WTC11 (cell line): ENCODE measurements around the gene HDAC8. TPM values are rescaled to one million over a fixed set of nuclear protein-coding genes. Genes with fewer than 3 reads are reported as not detected.
A peak's percentile ranks its signal among the peaks of the same experiment; 100 is the strongest.

Source experiments
- ATAC-seq: fragments of 200-7000 bp; cut with Tn5 transposase; 2 replicates; pipeline ENCODE4 v1.10.0; 2021; ENCODE audit warnings: mild to moderate bottlenecking, moderate library complexity
- CTCF ChIA-PET: fragments of 300-600 bp; sonication (Branson Sonifier 250); formaldehyde crosslinking; loops from one replicate; lab custom pipeline; 2021; ENCODE audit warnings: antibody characterized with exemption; lab: Charles Lee
- POLR2A ChIA-PET: fragments of 350-600 bp; sonication (Branson Sonifier 250); formaldehyde crosslinking; loops from one replicate; lab custom pipeline; 2021; ENCODE audit warnings: antibody characterized with exemption; lab: Charles Lee
- DNase-seq: peaks from one replicate; pipeline ENCODE4 v3.0.0; 2021; ENCODE audit warnings: low spot score
- H3K27ac Mint-ChIP-seq: 2 replicates; pipeline ENCODE4 v1.8.0; 2021; ENCODE audit warnings: mixed read lengths
- H3K27me3 Mint-ChIP-seq: 2 replicates; pipeline ENCODE4 v1.8.0; 2021; ENCODE audit warnings: low read depth, mild to moderate bottlenecking, moderate library complexity, mixed read lengths
- H3K36me3 Mint-ChIP-seq: 2 replicates; pipeline ENCODE4 v1.8.0; 2021; ENCODE audit warnings: mixed read lengths
- H3K4me1 Mint-ChIP-seq: 2 replicates; pipeline ENCODE4 v1.8.0; 2022; ENCODE audit warnings: mixed read lengths
- H3K4me3 Mint-ChIP-seq: 2 replicates; pipeline ENCODE4 v1.8.0; 2021; ENCODE audit warnings: mild to moderate bottlenecking, moderate library complexity, mixed read lengths
- H3K9me3 Mint-ChIP-seq: 2 replicates; pipeline ENCODE4 v1.8.0; 2021; ENCODE audit warnings: mixed read lengths
- ATF1 ChIP-seq: sonication (generic); formaldehyde crosslinking; IDR thresholded peaks from 2 replicates; pipeline ENCODE4 v1.8.1; 2023; ENCODE audit warnings: mild to moderate bottlenecking, moderate library complexity, missing genetic modification reagents
- CBFB ChIP-seq: sonication (generic); formaldehyde crosslinking; IDR thresholded peaks from 2 replicates; pipeline ENCODE4 v1.8.1; 2022; ENCODE audit warnings: mild to moderate bottlenecking, low read depth, missing genetic modification reagents
- CREB1 ChIP-seq: sonication (generic); formaldehyde crosslinking; IDR thresholded peaks from 2 replicates; pipeline ENCODE4 v1.8.0; 2023; ENCODE audit warnings: mild to moderate bottlenecking, missing genetic modification reagents
- FOXP1 ChIP-seq: sonication (generic); formaldehyde crosslinking; IDR thresholded peaks from 2 replicates; pipeline ENCODE4 v1.8.0; 2022; ENCODE audit warnings: missing genetic modification reagents, mild to moderate bottlenecking, moderate library complexity, borderline replicate concordance
- FOXP4 ChIP-seq: sonication (generic); formaldehyde crosslinking; IDR thresholded peaks from 2 replicates; pipeline ENCODE4 v1.8.0; 2022; ENCODE audit warnings: mild to moderate bottlenecking, missing genetic modification reagents
- HMGXB4 ChIP-seq: sonication (generic); formaldehyde crosslinking; IDR thresholded peaks from 2 replicates; pipeline ENCODE4 v1.8.1; 2023; ENCODE audit warnings: mild to moderate bottlenecking, moderate library complexity, missing genetic modification reagents
- IRF2 ChIP-seq: sonication (generic); formaldehyde crosslinking; IDR thresholded peaks from 2 replicates; pipeline ENCODE4 v1.8.0; 2022; ENCODE audit warnings: low read depth, missing genetic modification reagents, borderline replicate concordance
- JAZF1 ChIP-seq: fragments of 250-450 bp; sonication (Bioruptor Pico); IDR thresholded peaks from 2 replicates; pipeline ENCODE4 v1.9.0; 2021; ENCODE audit warnings: moderate library complexity, mild to moderate bottlenecking, inconsistent platforms
- MLX ChIP-seq: sonication (generic); formaldehyde crosslinking; IDR thresholded peaks from 2 replicates; pipeline ENCODE4 v1.8.1; 2023; ENCODE audit warnings: mild to moderate bottlenecking, missing genetic modification reagents, moderate library complexity
- NFATC4 ChIP-seq: fragments of 250-450 bp; sonication (Bioruptor Pico); IDR thresholded peaks from 2 replicates; pipeline ENCODE4 v1.9.0; 2021; ENCODE audit warnings: mild to moderate bottlenecking
- SOX15 ChIP-seq: fragments of 250-450 bp; sonication (Bioruptor Pico); IDR thresholded peaks from 2 replicates; pipeline ENCODE4 v1.9.0; 2021; ENCODE audit warnings: mild to moderate bottlenecking
- SP1 ChIP-seq: sonication (generic); formaldehyde crosslinking; conservative IDR thresholded peaks from 2 replicates; pipeline ENCODE4 v1.8.1; 2022; ENCODE audit warnings: missing genetic modification reagents
- STAT6 ChIP-seq: sonication (generic); formaldehyde crosslinking; conservative IDR thresholded peaks from 2 replicates; pipeline ENCODE4 v1.8.1; 2023; ENCODE audit warnings: mild to moderate bottlenecking, low read depth, missing genetic modification reagents, moderate library complexity
- ZMAT4 ChIP-seq: fragments of 250-450 bp; sonication (Bioruptor Pico); IDR thresholded peaks from 2 replicates; pipeline ENCODE4 v1.9.0; 2021; ENCODE audit warnings: mild to moderate bottlenecking
- ZNF281 ChIP-seq: sonication (generic); formaldehyde crosslinking; IDR thresholded peaks from 2 replicates; pipeline ENCODE4 v1.8.0; 2023; ENCODE audit warnings: mild to moderate bottlenecking, missing genetic modification reagents
- ZSCAN18 ChIP-seq: fragments of 250-450 bp; sonication (Bioruptor Pico); IDR thresholded peaks from 2 replicates; pipeline ENCODE4 v2.1.2; 2022; ENCODE audit warnings: mild to moderate bottlenecking, moderate library complexity
- total RNA-seq: library from RNA; stranded (reverse); gene quantifications from 3 replicates; pipeline ENCODE4 v1.2.3, GENCODE V29; 2021

Gene HDAC8
- total RNA-seq, 1 experiment from 2014 or later, result 22.5 TPM

GRCh38 chrX:72465889-72466288, 106.8 kb downstream of the HDAC8 start:
- no peak for ATAC-seq
- Mint-ChIP-seq H3K4me1 (no peaks in the 10 kb centered on the region), H3K27me3 (no peaks in the 10 kb centered on the region; the same call in 1 of the 2 replicates), H3K27ac (no peak overlapping the region), H3K9me3 (no peaks in the 10 kb centered on the region), H3K4me3 (no peak overlapping the region), H3K36me3 (peaks cover 7% of the 10 kb centered on the region; the same call in 1 of the 2 replicates)
- POLR2A ChIA-PET, result no interaction called here
- CTCF ChIA-PET, result no interaction called here
- no peak for DNase-seq
- TF ChIP-seq JAZF1 (CRISPR knock-in tag) (no peak), FOXP1 (CRISPR knock-in tag) (no peak), FOXP4 (CRISPR knock-in tag) (no peak), HMGXB4 (no peak), SOX15 (no peak), NFATC4 (CRISPR knock-in tag) (no peak)

GRCh38 chrX:72461766-72462165, 110.9 kb downstream of the HDAC8 start:
- peak overlapping the region; percentile 36; the same call in 1 of the 2 replicates for H3K27ac Mint-ChIP-seq
- H3K36me3 Mint-ChIP-seq, result peaks cover 7% of the 10 kb centered on the region; the same call in 1 of the 2 replicates
- TF ChIP-seq ATF1 (CRISPR knock-in tag) (no peak), ZSCAN18 (CRISPR knock-in tag) (no peak), IRF2 (no peak), ZNF281 (CRISPR knock-in tag) (no peak), CBFB (no peak), STAT6 (no peak), ZMAT4 (CRISPR knock-in tag) (no peak), CREB1 (CRISPR knock-in tag) (no peak), MLX (CRISPR knock-in tag) (no peak), SP1 (no peak)
- POLR2A ChIA-PET, result no interaction called here
- H3K4me3 Mint-ChIP-seq, result no peak overlapping the region
- H3K27me3 Mint-ChIP-seq, result no peaks in the 10 kb centered on the region
- H3K4me1 Mint-ChIP-seq, result no peaks in the 10 kb centered on the region
- ATAC-seq (no peak), DNase-seq (no peak)
- CTCF ChIA-PET, result no interaction called here
- no peaks in the 10 kb centered on the region for H3K9me3 Mint-ChIP-seq
